ENCODE measurements around the gene MAP2K6.
A peak's percentile ranks its signal among the peaks of the same experiment; 100 is the strongest.

MAP2K6 gene

GRCh38 chr17:69443138-69443537 lies 28.6 kb downstream of the MAP2K6 start:
- Mint-ChIP-seq H3K4me1 (peaks cover 19% of the 10 kb centered on the region), H3K27ac (no peak overlapping the region), H3K27me3 (no peaks in the 10 kb centered on the region)

GRCh38 chr17:69444023-69444422 lies 29.5 kb downstream of the MAP2K6 start:
- no peak overlapping the region for H3K4me3 Mint-ChIP-seq
- H3K9me3 Mint-ChIP-seq: no peaks in the 10 kb centered on the region
- H3K36me3 Mint-ChIP-seq: peaks cover 17% of the 10 kb centered on the region
- peaks cover 24% of the 10 kb centered on the region for H3K4me1 Mint-ChIP-seq
- no peaks in the 10 kb centered on the region for H3K27me3 Mint-ChIP-seq
- no peak overlapping the region for H3K27ac Mint-ChIP-seq

More at GRCh38 chr17:69443138-69443537, 28.6 kb downstream of the MAP2K6 start:
- peaks cover 16% of the 10 kb centered on the region for H3K36me3 Mint-ChIP-seq
- H3K9me3 Mint-ChIP-seq: no peaks in the 10 kb centered on the region
- no peak overlapping the region for H3K4me3 Mint-ChIP-seq

DNA sequence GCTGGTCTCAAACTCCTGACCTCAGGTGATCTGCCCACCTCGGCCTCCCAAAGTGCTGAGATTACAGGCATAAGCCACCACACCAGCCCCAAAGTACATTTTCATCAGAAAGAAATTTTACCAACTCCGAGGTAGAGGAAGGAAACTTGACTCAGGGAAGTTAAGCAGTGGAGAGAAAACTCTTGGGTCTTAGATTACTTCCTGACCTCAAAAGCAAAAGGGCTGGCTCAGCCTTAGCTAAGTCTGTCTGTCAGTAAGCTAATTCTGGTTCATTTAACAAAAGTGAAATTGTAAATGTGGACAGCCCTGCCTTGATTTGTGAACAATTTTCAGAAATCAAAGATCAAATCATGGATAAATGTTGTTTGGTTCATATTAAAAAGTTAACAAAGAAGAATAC lies 30.6 kb downstream of the MAP2K6 start:
- Mint-ChIP-seq H3K27me3 (no peaks in the 10 kb centered on the region), H3K27ac (no peak overlapping the region), H3K36me3 (peaks cover 11% of the 10 kb centered on the region), H3K9me3 (no peaks in the 10 kb centered on the region), H3K4me3 (no peak overlapping the region), H3K4me1 (peaks cover 21% of the 10 kb centered on the region)

- no peaks in the 10 kb centered on the region for H3K27me3 Mint-ChIP-seq
- no peaks in the 10 kb centered on the region for H3K9me3 Mint-ChIP-seq
- H3K4me1 Mint-ChIP-seq: peaks cover 46% of the 10 kb centered on the region
- no peak overlapping the region for H3K4me3 Mint-ChIP-seq
- peaks cover 7% of the 10 kb centered on the region for H3K36me3 Mint-ChIP-seq
- no peak overlapping the region for H3K27ac Mint-ChIP-seq
Measured at GRCh38 chr17:69447726-69448125, 33.2 kb downstream of the MAP2K6 start.

GRCh38 chr17:69448431-69449102 lies 34.1 kb downstream of the MAP2K6 start:
- H3K9me3 Mint-ChIP-seq: no peaks in the 10 kb centered on the region
- H3K4me1 Mint-ChIP-seq: peaks cover 50% of the 10 kb centered on the region
- no peaks in the 10 kb centered on the region for H3K27me3 Mint-ChIP-seq
- peaks cover 7% of the 10 kb centered on the region for H3K36me3 Mint-ChIP-seq
- no peak overlapping the region for H3K4me3 Mint-ChIP-seq
- H3K27ac Mint-ChIP-seq: peak overlapping the region; percentile 41

- no peak overlapping the region for H3K4me3 Mint-ChIP-seq
- no peak overlapping the region for H3K27ac Mint-ChIP-seq
- H3K9me3 Mint-ChIP-seq: no peaks in the 10 kb centered on the region
- peaks cover 54% of the 10 kb centered on the region for H3K4me1 Mint-ChIP-seq
- peaks cover 7% of the 10 kb centered on the region for H3K36me3 Mint-ChIP-seq
- no peaks in the 10 kb centered on the region for H3K27me3 Mint-ChIP-seq
Measured at GRCh38 chr17:69450131-69450530, 35.6 kb downstream of the MAP2K6 start.

- H3K4me3 Mint-ChIP-seq: no peak overlapping the region
- H3K36me3 Mint-ChIP-seq: peaks cover 8% of the 10 kb centered on the region
- no peaks in the 10 kb centered on the region for H3K9me3 Mint-ChIP-seq
- no peaks in the 10 kb centered on the region for H3K27me3 Mint-ChIP-seq
- peaks cover 46% of the 10 kb centered on the region for H3K4me1 Mint-ChIP-seq
- no peak overlapping the region for H3K27ac Mint-ChIP-seq
Measured at GRCh38 chr17:69450918-69451317, 36.4 kb downstream of the MAP2K6 start.

DNA sequence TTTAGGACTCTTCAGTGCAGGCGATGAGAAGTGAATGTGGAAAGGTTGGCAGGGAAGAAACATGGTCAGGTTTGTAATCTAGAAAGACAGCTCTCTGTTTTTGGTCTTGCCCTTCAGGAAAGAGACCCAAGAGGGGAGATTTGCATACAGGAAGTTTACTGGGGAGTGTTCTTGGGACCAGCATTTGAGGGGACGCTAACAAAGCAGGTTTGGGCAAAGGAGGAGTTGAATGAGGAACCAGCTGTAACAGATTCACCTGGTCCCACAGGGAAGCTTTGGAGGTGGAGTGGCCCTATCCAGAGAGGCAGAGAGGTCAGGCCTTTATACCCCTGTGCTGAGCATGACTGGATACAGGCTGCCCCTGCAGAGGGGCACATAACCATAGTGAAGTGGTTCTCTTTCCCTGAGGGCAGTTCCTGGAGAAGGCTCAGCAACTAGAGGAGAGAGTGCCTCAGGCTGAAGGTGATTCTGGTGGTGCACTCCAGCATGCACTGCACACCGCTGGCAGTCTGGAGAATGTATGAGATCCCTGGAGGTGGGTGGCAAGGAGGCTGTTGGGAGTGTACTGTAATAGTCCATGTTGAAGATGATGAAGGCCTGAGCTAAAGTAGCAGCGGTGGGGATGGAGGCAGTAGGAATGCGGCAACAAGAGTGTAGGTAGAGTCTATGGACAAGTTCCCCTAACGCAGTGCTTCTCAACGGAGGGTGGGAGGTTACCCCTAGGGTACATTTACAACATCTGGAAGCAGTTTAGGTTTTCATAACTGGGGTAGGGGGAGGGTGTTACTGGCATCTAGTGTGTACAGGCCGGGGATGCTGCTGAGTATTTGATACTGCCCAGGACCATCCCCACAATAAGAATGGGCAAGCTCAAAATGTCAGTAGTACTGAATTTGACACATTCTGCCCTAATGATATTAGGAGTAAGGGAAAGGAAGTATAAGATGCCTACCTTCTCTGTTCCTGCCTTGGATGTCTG lies 37.2 kb downstream of the MAP2K6 start:
- H3K27me3 Mint-ChIP-seq: no peaks in the 10 kb centered on the region
- H3K4me1 Mint-ChIP-seq: peaks cover 51% of the 10 kb centered on the region
- no peak overlapping the region for H3K27ac Mint-ChIP-seq
- H3K9me3 Mint-ChIP-seq: no peaks in the 10 kb centered on the region
- no peak overlapping the region for H3K4me3 Mint-ChIP-seq
- H3K36me3 Mint-ChIP-seq: peaks cover 13% of the 10 kb centered on the region

GRCh38 chr17:69452664-69453260 lies 38.3 kb downstream of the MAP2K6 start:
- no peak overlapping the region for H3K4me3 Mint-ChIP-seq
- no peak overlapping the region for H3K27ac Mint-ChIP-seq
- no peaks in the 10 kb centered on the region for H3K27me3 Mint-ChIP-seq
- peaks cover 59% of the 10 kb centered on the region for H3K4me1 Mint-ChIP-seq
- H3K9me3 Mint-ChIP-seq: no peaks in the 10 kb centered on the region
- peaks cover 16% of the 10 kb centered on the region for H3K36me3 Mint-ChIP-seq

- Mint-ChIP-seq H3K4me1 (peaks cover 63% of the 10 kb centered on the region), H3K4me3 (no peak overlapping the region), H3K27ac (no peak overlapping the region), H3K27me3 (no peaks in the 10 kb centered on the region), H3K36me3 (peaks cover 15% of the 10 kb centered on the region), H3K9me3 (no peaks in the 10 kb centered on the region)
Measured at GRCh38 chr17:69454051-69454450, 39.6 kb downstream of the MAP2K6 start.

GRCh38 chr17:69455040-69455439 lies 40.5 kb downstream of the MAP2K6 start:
- Mint-ChIP-seq H3K27me3 (no peaks in the 10 kb centered on the region), H3K4me3 (no peak overlapping the region), H3K4me1 (peaks cover 63% of the 10 kb centered on the region), H3K36me3 (peaks cover 15% of the 10 kb centered on the region), H3K27ac (no peak overlapping the region), H3K9me3 (no peaks in the 10 kb centered on the region)

- H3K27me3 Mint-ChIP-seq: no peaks in the 10 kb centered on the region
- H3K4me1 Mint-ChIP-seq: peaks cover 40% of the 10 kb centered on the region
- H3K27ac Mint-ChIP-seq: no peak overlapping the region
- peaks cover 13% of the 10 kb centered on the region for H3K36me3 Mint-ChIP-seq
- H3K4me3 Mint-ChIP-seq: no peak overlapping the region
- H3K9me3 Mint-ChIP-seq: no peaks in the 10 kb centered on the region
Measured at GRCh38 chr17:69457603-69458002, 43.1 kb downstream of the MAP2K6 start.

- Mint-ChIP-seq H3K36me3 (peaks cover 11% of the 10 kb centered on the region), H3K27ac (no peak overlapping the region), H3K27me3 (no peaks in the 10 kb centered on the region), H3K9me3 (no peaks in the 10 kb centered on the region), H3K4me1 (peaks cover 28% of the 10 kb centered on the region), H3K4me3 (no peak overlapping the region)
Measured at GRCh38 chr17:69460963-69461922, 46.7 kb downstream of the MAP2K6 start.

DNA sequence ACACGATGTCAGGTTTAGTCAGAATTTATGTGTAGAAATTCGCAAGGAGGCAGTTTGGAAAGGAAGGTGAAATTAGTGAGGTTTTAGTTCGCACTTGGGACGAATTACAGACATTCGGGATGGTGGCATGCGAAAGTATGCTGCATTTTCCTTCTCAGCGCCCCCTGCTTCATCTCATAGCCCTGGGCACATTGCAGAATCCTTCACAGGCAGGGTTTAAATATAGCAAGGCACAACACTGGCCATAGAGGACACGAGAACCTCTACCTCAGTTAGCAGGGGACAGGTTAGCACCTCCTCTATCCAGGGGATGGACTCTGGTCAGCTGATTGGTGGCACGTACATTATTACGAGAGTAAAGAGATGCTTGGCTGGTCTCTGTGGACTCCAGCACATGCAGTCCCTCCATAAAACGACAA lies 47.5 kb downstream of the MAP2K6 start:
- no peaks in the 10 kb centered on the region for H3K27me3 Mint-ChIP-seq
- H3K4me1 Mint-ChIP-seq: peaks cover 25% of the 10 kb centered on the region
- no peaks in the 10 kb centered on the region for H3K9me3 Mint-ChIP-seq
- H3K4me3 Mint-ChIP-seq: no peak overlapping the region
- H3K27ac Mint-ChIP-seq: no peak overlapping the region
- H3K36me3 Mint-ChIP-seq: peaks cover 5% of the 10 kb centered on the region

- no peak overlapping the region for H3K4me3 Mint-ChIP-seq
- H3K36me3 Mint-ChIP-seq: peaks cover 5% of the 10 kb centered on the region
- H3K27ac Mint-ChIP-seq: no peak overlapping the region
- no peaks in the 10 kb centered on the region for H3K27me3 Mint-ChIP-seq
- no peaks in the 10 kb centered on the region for H3K9me3 Mint-ChIP-seq
- H3K4me1 Mint-ChIP-seq: peaks cover 18% of the 10 kb centered on the region
Measured at GRCh38 chr17:69462882-69463281, 48.4 kb downstream of the MAP2K6 start.
